ENCODE data around the gene EMX1. TPM values are rescaled to one million over a fixed set of nuclear protein-coding genes. Genes with fewer than 3 reads are reported as not detected.

The EMX1 gene
- total and polyA plus RNA-seq, 4 experiments from 2014 or later, result not detected

DNA sequence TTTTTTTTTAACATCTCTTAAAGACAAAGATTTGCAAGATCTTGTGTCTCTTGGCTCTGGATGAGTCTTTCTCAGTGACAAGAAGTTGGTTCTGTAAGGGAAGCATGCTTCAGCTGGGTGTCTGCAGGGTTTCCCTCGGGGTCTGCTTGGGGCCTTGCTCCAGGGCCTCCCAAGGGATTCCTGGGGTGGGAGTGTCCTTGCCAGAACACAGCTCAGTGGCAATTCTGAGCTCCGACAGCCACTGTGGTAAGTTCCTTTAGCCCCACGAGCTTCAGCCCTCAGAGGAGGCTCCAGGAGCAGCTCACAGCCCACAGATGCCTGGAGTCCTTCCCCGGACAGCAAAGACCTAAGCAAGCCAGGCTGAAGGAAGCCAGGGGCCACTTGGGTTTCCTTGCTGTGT, 52.4 kb downstream of the EMX1 start:
- Mint-ChIP-seq H3K9me3 (no peaks in the 10 kb centered on the region), H3K4me3 (no peak overlapping the region), H3K27ac (no peak overlapping the region), H3K36me3 (no peaks in the 10 kb centered on the region), H3K27me3 (peaks cover 2% of the 10 kb centered on the region in 2 donors), H3K4me1 (peaks cover 0 to 6% (median under 1%) of the 10 kb centered on the region in 4 donors)
- Histone ChIP-seq H3K4me3 (ENCODE audit: low read length in 2 of 2) (no peak overlapping the region), H3K36me3 (ENCODE audit: insufficient read depth, low read length) (no peaks in the 10 kb centered on the region), H3K27me3 (ENCODE audit: insufficient read depth, low read length) (no peaks in the 10 kb centered on the region), H3K27ac (ENCODE audit: low read depth, low read length) (no peak overlapping the region), H3K4me1 (ENCODE audit: insufficient read depth, low read length) (no peaks in the 10 kb centered on the region), H3K9me3 (ENCODE audit: control insufficient read depth in 1 of 2, low read length in 2 of 2) (no peaks in the 10 kb centered on the region)
- ChIA-PET POLR2A (ENCODE audit: partially characterized antibody) (no interaction called here), CTCF (ENCODE audit: partially characterized antibody) (interaction anchor here (1.1 kb wide), 1 partner anchor 18 kb away, joined by 3 read pairs; no protein-coding TSS in a partner anchor)
- intact Hi-C loops (cut with micrococcal nuclease), result no loop called here
- DNase-seq, result peak in 1 of 5 donors; percentile 4

GRCh38 chr2:72971036-72971435, 53.7 kb downstream of the EMX1 start:
- Histone ChIP-seq H3K4me1 (ENCODE audit: insufficient read depth, low read length) (no peaks in the 10 kb centered on the region), H3K9me3 (ENCODE audit: control insufficient read depth in 1 of 2, low read length in 2 of 2) (no peaks in the 10 kb centered on the region), H3K27ac (ENCODE audit: low read depth, low read length) (no peak overlapping the region), H3K27me3 (ENCODE audit: insufficient read depth, low read length) (no peaks in the 10 kb centered on the region), H3K4me3 (ENCODE audit: low read length in 2 of 2) (no peak overlapping the region), H3K36me3 (ENCODE audit: insufficient read depth, low read length) (no peaks in the 10 kb centered on the region)
- POLR2A ChIA-PET (ENCODE audit: partially characterized antibody), result no interaction called here
- no peaks in the 10 kb centered on the region for H3K9me3 Mint-ChIP-seq
- no peak overlapping the region for H3K4me3 Mint-ChIP-seq
- CTCF ChIA-PET (ENCODE audit: partially characterized antibody), result no interaction called here
- peaks cover 2% of the 10 kb centered on the region in 2 donors for H3K27me3 Mint-ChIP-seq
- peak in 1 of 5 donors; percentile 1 for DNase-seq
- intact Hi-C loops (cut with micrococcal nuclease), result no loop called here
- peaks cover 0 to 6% (median under 1%) of the 10 kb centered on the region in 4 donors for H3K4me1 Mint-ChIP-seq
- H3K36me3 Mint-ChIP-seq, result no peaks in the 10 kb centered on the region
- no peak overlapping the region for H3K27ac Mint-ChIP-seq

- peak in 1 of 5 donors; percentile 2 for DNase-seq
- POLR2A ChIA-PET (ENCODE audit: partially characterized antibody), result no interaction called here
- H3K9me3 ChIP-seq (ENCODE audit: control insufficient read depth in 1 of 2, low read length in 2 of 2), result no peaks in the 10 kb centered on the region
- H3K36me3 ChIP-seq (ENCODE audit: insufficient read depth, low read length), result no peaks in the 10 kb centered on the region
- no peak overlapping the region for H3K4me3 Mint-ChIP-seq
- CTCF ChIA-PET (ENCODE audit: partially characterized antibody), result interaction anchor here (0.7 to 2.1 kb wide), 2 partner anchors 80 to 85 kb away, joined by 3 to 35 read pairs; partner anchors contain the start of gene SPR
- no peak overlapping the region for H3K4me3 ChIP-seq (ENCODE audit: low read length in 2 of 2)
- intact Hi-C loops (cut with micrococcal nuclease), result loop anchor here (1.0 kb wide), 1 partner anchor 201 kb away; no protein-coding TSS in a partner anchor
- peaks cover 2% of the 10 kb centered on the region in 2 donors for H3K27me3 Mint-ChIP-seq
- no peaks in the 10 kb centered on the region for H3K9me3 Mint-ChIP-seq
- H3K36me3 Mint-ChIP-seq, result no peaks in the 10 kb centered on the region
- no peaks in the 10 kb centered on the region for H3K4me1 ChIP-seq (ENCODE audit: insufficient read depth, low read length)
- no peak overlapping the region for H3K27ac Mint-ChIP-seq
- no peaks in the 10 kb centered on the region for H3K27me3 ChIP-seq (ENCODE audit: insufficient read depth, low read length)
- H3K4me1 Mint-ChIP-seq, result peaks cover 0 to 6% (median under 1%) of the 10 kb centered on the region in 4 donors
- H3K27ac ChIP-seq (ENCODE audit: low read depth, low read length), result no peak overlapping the region
Measured at GRCh38 chr2:72972352-72973136, 55.2 kb downstream of the EMX1 start.

DNA sequence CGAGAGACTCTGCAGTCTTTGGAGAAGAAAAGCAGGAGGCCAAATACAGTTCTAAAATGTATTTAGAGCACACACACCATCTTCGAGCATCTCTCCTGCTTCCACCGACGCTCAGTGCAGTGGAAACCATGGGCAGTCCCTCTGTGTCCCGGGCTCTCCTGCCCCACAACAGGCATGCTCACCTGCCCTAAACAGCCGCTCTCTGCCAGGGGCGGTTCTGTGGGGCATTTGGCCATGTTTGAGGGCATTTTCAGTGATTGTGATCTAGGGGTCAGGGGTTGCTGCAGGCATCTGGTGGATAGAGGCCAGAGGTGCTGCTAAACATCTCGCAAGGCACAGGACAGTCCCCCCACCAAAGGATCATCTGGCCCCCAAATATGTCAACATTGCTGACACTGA, 55.8 kb downstream of the EMX1 start:
- H3K36me3 ChIP-seq (ENCODE audit: insufficient read depth, low read length), result no peaks in the 10 kb centered on the region
- H3K4me3 ChIP-seq (ENCODE audit: low read length in 2 of 2), result no peak overlapping the region
- no peak overlapping the region for H3K27ac ChIP-seq (ENCODE audit: low read depth, low read length)
- no peaks in the 10 kb centered on the region for H3K27me3 ChIP-seq (ENCODE audit: insufficient read depth, low read length)
- intact Hi-C loops (cut with micrococcal nuclease), result loop anchor here (1.0 kb wide), 1 partner anchor 202 kb away; no protein-coding TSS in a partner anchor
- peaks cover 0 to 6% (median under 1%) of the 10 kb centered on the region in 4 donors for H3K4me1 Mint-ChIP-seq
- H3K36me3 Mint-ChIP-seq, result no peaks in the 10 kb centered on the region
- no peaks in the 10 kb centered on the region for H3K9me3 Mint-ChIP-seq
- no peaks in the 10 kb centered on the region for H3K9me3 ChIP-seq (ENCODE audit: control insufficient read depth in 1 of 2, low read length in 2 of 2)
- ChIA-PET CTCF (ENCODE audit: partially characterized antibody) (interaction anchor here (0.7 to 2.1 kb wide), 7 partner anchors 16 to 203 kb away, joined by 3 to 35 read pairs (median 3); partner anchors contain the start of gene SPR), POLR2A (ENCODE audit: partially characterized antibody) (no interaction called here)
- H3K27ac Mint-ChIP-seq, result no peak overlapping the region
- DNase-seq, result no peak
- H3K27me3 Mint-ChIP-seq, result peaks cover 2% of the 10 kb centered on the region in 2 donors
- H3K4me3 Mint-ChIP-seq, result no peak overlapping the region
- no peaks in the 10 kb centered on the region for H3K4me1 ChIP-seq (ENCODE audit: insufficient read depth, low read length)

- no peaks in the 10 kb centered on the region for H3K27me3 ChIP-seq (ENCODE audit: insufficient read depth, low read length)
- H3K27me3 Mint-ChIP-seq, result peaks cover 2% of the 10 kb centered on the region in 2 donors
- H3K4me3 Mint-ChIP-seq, result no peak overlapping the region
- ChIA-PET POLR2A (ENCODE audit: partially characterized antibody) (no interaction called here), CTCF (ENCODE audit: partially characterized antibody) (interaction anchor here (0.7 to 2.1 kb wide), 16 partner anchors 9 to 204 kb away, joined by 3 to 35 read pairs (median 3); partner anchors contain the start of gene SPR)
- H3K27ac ChIP-seq (ENCODE audit: low read depth, low read length), result no peak overlapping the region
- peak; percentile 9 to 40 (median 20) for DNase-seq
- intact Hi-C loops (cut with micrococcal nuclease), result loop anchor here (1.0 kb wide), 1 partner anchor 202 kb away; no protein-coding TSS in a partner anchor
- H3K4me3 ChIP-seq (ENCODE audit: low read length in 2 of 2), result no peak overlapping the region
- no peaks in the 10 kb centered on the region for H3K9me3 ChIP-seq (ENCODE audit: control insufficient read depth in 1 of 2, low read length in 2 of 2)
- no peaks in the 10 kb centered on the region for H3K4me1 ChIP-seq (ENCODE audit: insufficient read depth, low read length)
- H3K27ac Mint-ChIP-seq, result no peak overlapping the region
- H3K36me3 Mint-ChIP-seq, result no peaks in the 10 kb centered on the region
- H3K4me1 Mint-ChIP-seq, result peaks cover 0 to 6% (median under 1%) of the 10 kb centered on the region in 4 donors
- H3K36me3 ChIP-seq (ENCODE audit: insufficient read depth, low read length), result no peaks in the 10 kb centered on the region
- no peaks in the 10 kb centered on the region for H3K9me3 Mint-ChIP-seq
Measured at GRCh38 chr2:72973566-72974435, 56.5 kb downstream of the EMX1 start.

DNA sequence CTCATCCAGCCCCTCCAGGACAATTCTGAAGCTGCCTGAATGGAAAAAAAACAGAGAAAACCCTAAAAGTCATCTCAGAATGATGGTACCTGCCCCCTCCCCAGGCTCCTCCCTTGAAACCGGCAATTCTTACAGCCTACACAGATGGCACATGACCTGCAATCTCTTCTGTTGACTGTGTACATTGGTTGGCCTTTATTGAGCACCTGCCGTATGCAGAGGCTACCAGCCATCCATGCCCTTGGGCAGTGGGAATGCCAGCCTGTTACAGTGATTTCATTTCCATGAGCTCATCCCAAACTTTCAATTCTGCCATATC, 57.1 kb downstream of the EMX1 start:
- Mint-ChIP-seq H3K4me1 (peaks cover 0 to 6% (median under 1%) of the 10 kb centered on the region in 4 donors), H3K9me3 (no peaks in the 10 kb centered on the region), H3K36me3 (no peaks in the 10 kb centered on the region), H3K27me3 (peaks cover 2% of the 10 kb centered on the region in 2 donors), H3K4me3 (no peak overlapping the region), H3K27ac (no peak overlapping the region)
- DNase-seq, result no peak
- Histone ChIP-seq H3K4me1 (ENCODE audit: insufficient read depth, low read length) (no peaks in the 10 kb centered on the region), H3K36me3 (ENCODE audit: insufficient read depth, low read length) (no peaks in the 10 kb centered on the region), H3K27me3 (ENCODE audit: insufficient read depth, low read length) (no peaks in the 10 kb centered on the region), H3K9me3 (ENCODE audit: control insufficient read depth in 1 of 2, low read length in 2 of 2) (no peaks in the 10 kb centered on the region), H3K4me3 (ENCODE audit: low read length in 2 of 2) (no peak overlapping the region), H3K27ac (ENCODE audit: low read depth, low read length) (no peak overlapping the region)
- intact Hi-C loops (cut with micrococcal nuclease), result no loop called here
- ChIA-PET POLR2A (ENCODE audit: partially characterized antibody) (no interaction called here), CTCF (ENCODE audit: partially characterized antibody) (interaction anchor here (0.7 to 2.1 kb wide), 14 partner anchors 9 to 203 kb away, joined by 3 to 35 read pairs (median 3); no protein-coding TSS in a partner anchor)

DNA sequence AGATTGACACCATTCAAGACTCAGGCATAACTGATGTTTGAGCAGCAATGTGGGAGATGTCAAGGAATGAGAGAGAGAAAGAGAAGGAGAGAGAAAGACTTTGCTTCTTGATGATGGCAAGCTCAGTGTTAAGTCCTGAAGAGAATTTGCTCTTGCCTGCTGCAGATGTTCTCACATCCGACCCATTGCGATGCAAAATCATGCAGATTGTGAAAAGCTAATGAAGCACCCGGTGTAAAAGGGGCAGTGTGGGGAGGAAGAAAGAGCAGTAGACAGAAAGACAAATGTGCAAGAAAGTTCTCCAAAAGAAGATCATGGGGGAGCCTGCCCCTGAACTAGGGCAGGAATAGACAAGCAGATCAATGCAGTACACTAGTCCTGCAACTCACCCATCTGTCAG, 57.7 kb downstream of the EMX1 start:
- intact Hi-C loops (cut with micrococcal nuclease), result no loop called here

More for the DNA sequence above, 57.7 kb downstream of the EMX1 start:
- DNase-seq, result no peak
- POLR2A ChIA-PET (ENCODE audit: partially characterized antibody), result no interaction called here
- Mint-ChIP-seq H3K9me3 (no peaks in the 10 kb centered on the region), H3K4me3 (no peak overlapping the region), H3K27me3 (peaks cover 2% of the 10 kb centered on the region in 2 donors), H3K27ac (no peak overlapping the region), H3K36me3 (no peaks in the 10 kb centered on the region), H3K4me1 (peaks cover 0 to 6% (median under 1%) of the 10 kb centered on the region in 4 donors)
- Histone ChIP-seq H3K27ac (ENCODE audit: low read depth, low read length) (no peak overlapping the region), H3K27me3 (ENCODE audit: insufficient read depth, low read length) (no peaks in the 10 kb centered on the region), H3K36me3 (ENCODE audit: insufficient read depth, low read length) (no peaks in the 10 kb centered on the region), H3K4me3 (ENCODE audit: low read length in 2 of 2) (no peak overlapping the region), H3K9me3 (ENCODE audit: control insufficient read depth in 1 of 2, low read length in 2 of 2) (no peaks in the 10 kb centered on the region), H3K4me1 (ENCODE audit: insufficient read depth, low read length) (no peaks in the 10 kb centered on the region)
- CTCF ChIA-PET (ENCODE audit: partially characterized antibody), result interaction anchor here (0.7 to 1.9 kb wide), 13 partner anchors 10 to 246 kb away, joined by 3 to 9 read pairs (median 3); no protein-coding TSS in a partner anchor
